ENCODE measurements around the gene NBPF26.
"Not testable (repeated sequence)": the region's sequence is repeated elsewhere in the genome, so short reads cannot be mapped to it uniquely, and the experiment has no call there.

Gene NBPF26

DNA sequence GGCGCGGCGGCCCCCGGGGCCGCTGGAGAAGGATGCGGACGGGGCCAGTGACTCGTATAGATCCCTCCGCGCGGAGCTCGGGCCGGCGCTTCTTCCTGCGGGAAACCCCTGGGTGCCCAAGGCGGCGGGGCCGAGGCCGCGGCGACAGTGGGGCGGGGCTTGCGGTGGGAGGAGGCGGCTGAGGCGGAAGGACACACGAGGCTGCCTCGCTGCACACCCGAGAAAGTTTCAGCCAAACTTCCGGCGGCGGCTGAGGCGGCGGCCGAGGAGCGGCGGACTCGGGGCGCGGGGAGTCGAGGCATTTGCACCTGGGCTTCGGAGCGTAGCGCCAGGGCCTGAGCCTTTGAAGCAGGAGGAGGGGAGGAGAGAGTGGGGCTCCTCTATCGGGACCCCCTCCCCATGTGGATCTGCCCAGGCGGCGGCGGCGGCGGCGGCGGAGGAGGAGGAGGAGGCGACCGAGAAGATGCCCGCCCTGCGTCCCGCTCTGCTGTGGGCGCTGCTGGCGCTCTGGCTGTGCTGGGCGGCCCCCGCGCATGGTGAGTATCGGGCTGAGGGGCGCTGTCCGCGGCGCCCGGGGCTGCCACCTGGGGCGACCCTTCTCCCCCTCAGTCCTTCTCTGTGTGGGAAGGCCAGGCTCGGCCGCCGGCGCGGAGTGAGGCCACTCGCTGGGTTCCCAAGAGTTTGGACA, at the start of gene NBPF26:
TSS of gene NBPF26 (plus strand) at position 231 of the 688 bp plus-strand sequence.
- CTCF ChIA-PET, POLR2A ChIA-PET: not testable (repeated sequence)
- peak; percentile 3 for DNase-seq (ENCODE audit: extremely low spot score)

DNA sequence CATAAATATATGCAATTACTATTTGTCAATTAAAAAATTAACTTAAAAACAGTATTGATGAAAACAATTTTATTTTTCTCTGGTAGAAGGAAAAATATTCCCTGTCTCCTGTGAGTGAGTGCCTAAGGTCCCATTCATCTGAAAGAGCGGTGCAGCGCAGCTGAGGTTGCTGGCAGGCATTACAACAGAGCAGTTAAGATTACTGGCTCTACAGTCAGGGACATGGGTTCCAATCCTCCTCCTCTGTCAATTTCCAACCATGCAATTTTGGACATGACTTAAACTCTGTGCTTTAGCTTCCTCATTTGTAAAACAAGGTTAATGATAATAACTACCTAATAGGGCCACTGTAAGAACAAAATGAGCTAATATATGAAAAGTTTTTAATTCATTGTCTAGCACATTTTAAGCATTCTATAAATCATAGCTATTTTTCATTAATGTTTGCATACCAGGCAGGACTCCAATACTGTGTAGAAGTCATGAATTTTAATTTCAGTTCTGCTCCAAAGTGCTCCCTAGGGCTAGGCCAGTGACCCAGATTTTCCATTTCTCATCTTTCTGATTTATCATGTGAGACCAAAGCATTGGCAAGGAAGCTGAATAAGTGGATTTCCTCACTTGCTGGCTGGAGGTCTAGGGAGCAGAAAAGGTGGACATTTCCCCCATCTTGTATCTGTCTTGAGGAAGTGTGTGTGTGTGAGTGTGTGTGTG, 43.5 kb upstream of the NBPF26 start:
- CTCF ChIA-PET; POLR2A ChIA-PET; DNase-seq (ENCODE audit: extremely low spot score): not testable (repeated sequence)

DNA sequence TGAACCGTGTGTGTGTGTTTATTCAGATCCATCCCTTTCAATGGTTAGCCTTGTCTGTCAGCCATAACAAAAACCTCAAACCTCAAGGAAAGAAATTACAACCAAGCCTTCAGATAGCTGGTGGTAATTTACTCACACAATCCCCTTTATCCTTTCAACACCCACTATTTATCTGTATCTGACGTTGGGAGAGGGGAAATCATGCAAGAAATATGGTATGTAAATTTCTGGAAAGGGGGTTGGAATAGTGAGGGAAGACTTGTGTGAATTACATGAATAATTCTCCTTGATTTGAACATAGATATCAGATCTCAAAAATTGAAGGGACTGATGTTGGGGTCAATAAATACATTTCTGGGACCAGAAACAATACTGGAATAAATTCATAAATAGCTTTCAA, 42.8 kb upstream of the NBPF26 start:
- POLR2A ChIA-PET; DNase-seq (ENCODE audit: extremely low spot score); CTCF ChIA-PET: not testable (repeated sequence)

DNA sequence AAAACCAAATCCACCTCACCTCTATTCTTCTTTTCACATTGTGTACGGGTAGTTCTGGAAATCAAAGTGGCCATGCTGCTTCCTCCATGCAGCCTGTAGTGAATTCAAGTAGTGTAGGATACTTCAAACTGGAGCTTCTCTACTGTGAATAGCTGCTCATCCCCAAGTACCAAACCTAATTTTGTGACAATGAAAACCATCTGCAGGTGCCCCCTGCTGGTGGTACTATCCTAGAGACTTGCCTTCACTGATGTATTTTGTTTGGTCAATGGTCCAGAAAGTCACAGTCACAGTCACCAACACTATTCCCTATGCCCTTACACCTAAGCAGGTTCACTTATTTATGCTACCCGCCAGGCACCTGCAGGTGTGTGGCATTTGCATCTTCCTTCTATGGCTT, 39.3 kb upstream of the NBPF26 start:
- POLR2A ChIA-PET; DNase-seq (ENCODE audit: extremely low spot score); CTCF ChIA-PET: not testable (repeated sequence)

DNA sequence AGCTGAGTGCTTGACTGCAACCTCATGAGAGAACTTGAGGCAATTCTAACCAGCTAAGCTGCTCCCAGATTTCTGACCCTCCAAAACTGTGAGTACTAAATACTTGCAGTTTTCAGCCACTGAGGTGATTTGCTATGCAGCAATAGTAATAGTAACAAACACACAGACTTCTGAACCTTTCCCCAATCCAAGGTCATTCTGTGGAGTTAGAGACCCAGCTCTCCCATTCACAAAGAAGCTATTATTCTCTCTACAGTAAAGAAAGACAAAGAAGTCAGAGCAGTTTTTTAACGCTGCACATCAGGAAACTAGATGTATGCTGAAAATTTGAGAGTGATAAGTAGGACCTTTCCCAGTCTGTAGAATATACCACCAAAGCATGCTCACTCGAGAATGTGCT, 38.1 kb upstream of the NBPF26 start:
- POLR2A ChIA-PET; CTCF ChIA-PET; DNase-seq (ENCODE audit: extremely low spot score): not testable (repeated sequence)

DNA sequence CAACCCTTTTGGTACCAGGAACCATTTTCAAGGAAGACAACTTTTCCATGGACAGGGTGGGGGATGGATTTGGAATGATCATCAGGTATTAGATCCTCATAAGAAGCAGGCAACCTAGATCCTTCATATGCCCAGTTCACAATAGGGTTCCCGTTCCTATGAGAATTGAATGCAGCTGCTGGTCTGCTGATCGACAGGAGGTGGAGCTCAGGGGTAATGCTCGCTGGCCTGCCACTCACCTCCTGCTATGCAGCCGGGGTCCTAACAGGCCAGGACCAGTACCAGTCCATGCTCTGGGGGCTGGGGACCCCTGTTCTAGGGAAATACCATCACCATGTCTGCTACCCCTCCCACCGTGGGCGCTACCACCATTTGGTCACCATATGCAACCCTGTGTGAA, 36.5 kb upstream of the NBPF26 start:
- POLR2A ChIA-PET; DNase-seq (ENCODE audit: extremely low spot score); CTCF ChIA-PET: not testable (repeated sequence)

DNA sequence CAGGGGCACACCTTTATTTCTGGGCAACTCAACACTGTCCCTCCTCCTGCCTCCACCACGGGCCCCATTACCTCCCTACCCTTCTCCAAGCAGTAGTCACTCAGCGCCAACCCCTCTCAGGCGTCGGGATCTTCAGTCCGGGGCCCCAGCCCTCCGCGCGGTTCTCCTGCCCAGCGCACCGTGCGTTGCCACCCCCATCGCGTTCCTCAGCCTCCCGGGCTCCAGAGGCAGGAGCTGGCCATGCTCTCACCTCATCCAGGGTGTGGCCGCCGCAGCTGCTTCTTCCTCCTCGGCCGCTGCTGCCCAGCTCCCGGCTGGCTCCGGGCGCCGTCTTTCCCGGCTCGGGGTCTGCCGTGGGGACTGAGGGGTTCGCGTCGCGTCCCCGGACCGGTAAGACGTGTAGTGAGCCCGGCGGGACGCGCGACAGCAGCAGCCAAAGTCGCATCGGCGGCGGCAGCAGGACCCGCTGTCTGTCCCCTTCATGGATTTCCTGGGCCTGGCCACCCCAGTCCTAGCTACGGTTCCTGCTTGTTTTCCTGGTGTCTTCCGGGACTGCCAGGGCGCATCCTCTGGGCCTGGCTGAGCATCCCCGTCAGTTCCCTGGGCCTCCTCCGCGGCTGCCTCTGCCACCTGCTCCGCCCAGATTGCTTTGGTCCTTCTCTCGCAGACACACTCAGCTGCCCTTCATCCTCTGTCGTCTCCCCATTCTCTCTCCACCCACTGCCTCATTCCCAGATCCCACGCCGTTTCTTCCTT, 22.8 kb upstream of the NBPF26 start:
- CTCF ChIA-PET; DNase-seq (ENCODE audit: extremely low spot score); POLR2A ChIA-PET: not testable (repeated sequence)

DNA sequence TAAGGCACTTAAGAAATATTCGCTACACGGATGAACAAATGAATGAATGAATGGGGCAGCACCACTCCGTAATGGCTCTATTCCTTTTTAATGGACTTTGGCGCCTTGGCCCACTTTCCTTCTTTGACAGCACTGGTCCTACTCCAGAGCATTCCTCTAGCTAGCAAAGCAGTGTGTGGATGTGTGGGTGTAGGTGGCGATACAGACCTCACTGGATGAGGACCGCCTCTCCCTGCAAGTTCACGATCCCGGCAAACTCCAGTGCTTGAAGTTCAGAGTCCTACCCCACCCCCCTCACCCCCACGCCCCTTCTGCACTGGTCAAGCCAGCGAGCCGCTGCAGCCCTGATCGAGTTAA, 409 bp upstream of the NBPF26 start:
- DNase-seq (ENCODE audit: extremely low spot score); POLR2A ChIA-PET; CTCF ChIA-PET: not testable (repeated sequence)

DNA sequence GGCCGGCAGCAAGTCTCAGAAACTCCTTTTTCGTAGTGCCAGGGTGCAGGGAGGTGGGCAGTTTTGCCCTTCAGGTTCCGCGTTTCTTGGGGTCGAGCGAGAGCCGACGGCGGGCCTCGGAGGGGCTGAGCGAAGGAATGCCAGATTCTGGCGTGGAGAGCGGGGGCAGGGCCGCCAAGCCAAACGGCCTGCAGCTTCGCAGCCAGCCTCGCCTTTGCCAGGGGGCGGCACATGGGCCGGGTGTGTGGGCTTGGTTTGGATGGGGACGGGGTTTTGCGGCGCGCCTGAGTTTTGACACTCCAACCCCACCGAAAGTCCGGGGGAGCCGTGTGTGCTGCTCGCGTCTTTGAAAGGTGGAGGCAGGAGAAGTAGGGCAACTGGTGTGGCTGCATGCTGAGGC, 762 bp downstream of the NBPF26 start:
- DNase-seq (ENCODE audit: extremely low spot score); POLR2A ChIA-PET; CTCF ChIA-PET: not testable (repeated sequence)

DNA sequence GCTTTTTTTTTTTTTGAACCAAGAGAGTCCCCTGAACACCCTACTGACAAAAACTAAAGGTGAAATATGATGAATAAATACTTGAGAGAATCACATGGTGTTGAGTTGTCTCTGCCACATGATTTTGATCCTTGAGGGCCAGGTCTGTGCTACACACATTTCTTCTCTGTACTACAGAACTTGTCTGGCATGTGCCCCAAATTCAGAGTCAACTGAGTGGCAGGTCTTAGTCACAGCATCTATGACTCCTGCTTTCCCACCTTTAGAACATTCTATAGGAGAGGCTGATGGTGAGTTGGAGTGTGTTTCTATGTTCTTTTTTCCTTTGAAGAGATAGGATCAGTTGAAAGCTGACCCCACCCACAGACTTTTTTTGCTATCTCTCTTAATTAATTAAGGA, 5.1 kb downstream of the NBPF26 start:
- CTCF ChIA-PET; POLR2A ChIA-PET; DNase-seq (ENCODE audit: extremely low spot score): not testable (repeated sequence)

DNA sequence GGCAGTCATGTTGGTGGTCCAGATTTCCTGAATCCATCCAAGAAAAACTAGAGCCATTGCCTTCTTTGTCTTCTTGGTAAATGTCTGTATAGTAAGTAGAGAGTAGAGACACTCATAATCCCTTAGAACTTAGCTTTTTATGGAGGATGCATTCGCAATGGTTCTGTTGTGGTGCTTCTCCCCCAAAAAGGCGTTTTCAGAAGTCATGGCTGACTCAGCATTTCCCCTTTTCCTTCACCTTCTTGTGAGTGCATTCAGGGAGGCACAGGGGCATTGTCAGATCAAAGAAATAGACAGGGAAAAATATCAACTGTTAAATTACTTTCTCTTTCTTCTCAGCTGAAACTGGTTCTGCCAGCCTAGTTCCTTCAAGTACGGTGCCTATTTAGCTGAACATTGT, 45.3 kb downstream of the NBPF26 start:
- CTCF ChIA-PET, POLR2A ChIA-PET: not testable (repeated sequence)

DNA sequence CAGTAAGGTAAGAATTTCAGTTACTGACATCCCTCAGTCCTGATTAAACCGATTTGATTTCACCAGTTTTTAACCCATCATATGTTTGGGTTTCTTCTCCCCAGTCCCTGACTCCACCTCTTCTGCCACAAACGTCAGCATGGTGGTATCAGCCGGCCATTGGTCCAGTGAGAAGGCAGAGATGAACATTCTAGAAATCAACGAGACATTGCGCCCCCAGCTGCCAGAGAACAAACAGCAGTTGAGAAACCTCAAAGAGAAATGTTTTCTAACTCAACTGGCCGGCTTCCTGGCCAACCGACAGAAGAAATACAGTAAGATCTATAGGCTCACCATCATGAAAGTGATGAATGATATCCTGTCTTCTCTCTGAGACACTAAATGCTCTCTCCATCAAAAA, 81.7 kb downstream of the NBPF26 start:
- POLR2A ChIA-PET; CTCF ChIA-PET; DNase-seq (ENCODE audit: extremely low spot score): not testable (repeated sequence)

More for the DNA sequence above, 45.3 kb downstream of the NBPF26 start:
- not testable (repeated sequence) for DNase-seq (ENCODE audit: extremely low spot score)

DNA sequence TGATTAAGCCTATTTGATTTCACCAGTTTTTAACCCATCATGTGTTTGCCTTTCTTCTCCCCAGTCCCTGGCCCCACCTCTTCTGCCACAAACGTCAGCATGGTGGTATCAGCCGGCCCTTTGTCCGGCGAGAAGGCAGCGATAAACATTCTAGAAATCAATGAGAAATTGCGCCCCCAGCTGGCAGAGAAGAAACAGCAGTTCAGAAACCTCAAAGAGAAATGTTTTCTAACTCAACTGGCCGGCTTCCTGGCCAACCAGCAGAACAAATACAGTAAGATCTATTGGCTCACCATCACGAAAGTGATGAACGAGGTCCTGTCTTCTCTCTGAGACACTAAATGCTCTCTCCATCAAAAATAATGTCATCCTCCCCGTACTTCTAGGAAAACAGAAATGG, 88.1 kb downstream of the NBPF26 start:
- DNase-seq (ENCODE audit: extremely low spot score); CTCF ChIA-PET; POLR2A ChIA-PET: not testable (repeated sequence)
- TF ChIP-seq, protein P1, sequence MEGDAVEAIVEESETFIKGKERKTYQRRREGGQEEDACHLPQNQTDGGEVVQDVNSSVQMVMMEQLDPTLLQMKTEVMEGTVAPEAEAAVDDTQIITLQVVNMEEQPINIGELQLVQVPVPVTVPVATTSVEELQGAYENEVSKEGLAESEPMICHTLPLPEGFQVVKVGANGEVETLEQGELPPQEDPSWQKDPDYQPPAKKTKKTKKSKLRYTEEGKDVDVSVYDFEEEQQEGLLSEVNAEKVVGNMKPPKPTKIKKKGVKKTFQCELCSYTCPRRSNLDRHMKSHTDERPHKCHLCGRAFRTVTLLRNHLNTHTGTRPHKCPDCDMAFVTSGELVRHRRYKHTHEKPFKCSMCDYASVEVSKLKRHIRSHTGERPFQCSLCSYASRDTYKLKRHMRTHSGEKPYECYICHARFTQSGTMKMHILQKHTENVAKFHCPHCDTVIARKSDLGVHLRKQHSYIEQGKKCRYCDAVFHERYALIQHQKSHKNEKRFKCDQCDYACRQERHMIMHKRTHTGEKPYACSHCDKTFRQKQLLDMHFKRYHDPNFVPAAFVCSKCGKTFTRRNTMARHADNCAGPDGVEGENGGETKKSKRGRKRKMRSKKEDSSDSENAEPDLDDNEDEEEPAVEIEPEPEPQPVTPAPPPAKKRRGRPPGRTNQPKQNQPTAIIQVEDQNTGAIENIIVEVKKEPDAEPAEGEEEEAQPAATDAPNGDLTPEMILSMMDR (IDR thresholded peaks at IDR 0.05; ENCODE audit: control extremely low read depth, extremely low read depth, low read depth, missing control alignments): peak; percentile 25

DNA sequence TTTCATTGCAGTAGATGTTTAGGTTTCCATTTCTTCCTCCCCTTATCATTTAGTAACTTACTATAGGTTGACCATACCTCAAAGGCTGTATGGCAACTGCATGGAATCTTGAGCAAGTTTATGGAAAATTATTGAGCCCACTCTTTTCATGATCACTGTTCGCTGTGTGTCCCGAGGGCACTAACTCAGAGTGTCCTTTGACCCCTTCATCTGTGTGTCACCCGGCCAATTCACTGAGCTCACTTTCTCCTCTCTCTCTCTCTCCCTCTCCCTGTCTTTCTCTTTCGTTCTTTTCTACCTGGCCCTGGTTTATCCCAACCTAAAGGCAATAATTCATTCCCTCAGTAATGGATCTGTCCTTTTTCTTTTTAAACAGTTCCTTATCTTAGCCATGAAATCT, 101.3 kb downstream of the NBPF26 start:
- POLR2A ChIA-PET; DNase-seq (ENCODE audit: extremely low spot score); CTCF ChIA-PET: not testable (repeated sequence)

DNA sequence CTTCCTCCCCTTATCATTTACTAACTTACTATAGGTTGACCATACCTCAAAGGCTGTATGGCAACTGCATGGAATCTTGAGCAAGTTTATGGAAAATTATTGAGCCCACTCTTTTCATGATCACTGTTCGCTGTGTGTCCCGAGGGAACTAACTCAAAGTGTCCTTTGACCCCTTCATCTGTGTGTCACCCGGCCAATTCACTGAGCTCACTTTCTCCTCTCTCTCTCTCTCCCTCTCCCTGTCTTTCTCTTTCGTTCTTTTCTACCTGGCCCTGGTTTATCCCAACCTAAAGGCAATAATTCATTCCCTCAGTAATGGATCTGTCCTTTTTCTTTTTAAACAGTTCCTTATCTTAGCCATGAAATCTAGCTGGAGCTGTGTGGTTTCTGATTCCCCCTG, 102.9 kb downstream of the NBPF26 start:
- DNase-seq (ENCODE audit: extremely low spot score); POLR2A ChIA-PET; CTCF ChIA-PET: not testable (repeated sequence)

Measured in GM10248 (cell line).